HL-60 (cell line): ENCODE data around the gene RASL10A.

Experiments
- DNase-seq, 2 experiments: peaks; one replicate each; pipeline ENCODE4 v3.0.0-alpha.2; 2010 to 2020; ENCODE audit warnings: low read depth in 1 of 2, low spot score in 1 of 2
- H3K27ac ChIP-seq: fragments of 250-450 bp; sonication (Bioruptor Pico); replicated peaks from 2 replicates; pipeline ENCODE4 v1.5.1; 2020; ENCODE audit warnings: mild to moderate bottlenecking, moderate library complexity
- H3K27me3 ChIP-seq: fragments of 250-450 bp; sonication (Bioruptor Pico); 2 replicates; pipeline ENCODE4 v1.5.1; 2021; ENCODE audit warnings: mild to moderate bottlenecking, moderate library complexity; ENCODE audit not compliant: insufficient read depth, poor library complexity, severe bottlenecking
- H3K4me3 ChIP-seq: replicated peaks from 2 replicates; pipeline ENCODE4 v1.5.1; 2011; ENCODE audit warnings: mild to moderate bottlenecking, control low read depth, low read length; ENCODE audit not compliant: insufficient read depth
- CTCF ChIP-seq: IDR thresholded peaks from one replicate; pipeline ENCODE4 v1.5.1; 2011; ENCODE audit warnings: low read length, control low read depth, inconsistent platforms; ENCODE audit not compliant: insufficient read depth
- GABPA ChIP-seq: IDR thresholded peaks from 2 replicates; pipeline ENCODE4 v1.6.1; 2012; ENCODE audit warnings: low read depth
- POLR2AphosphoS5 ChIP-seq: IDR thresholded peaks from 2 replicates; pipeline ENCODE4 v1.6.1; 2012; ENCODE audit warnings: low read depth
- SPI1 ChIP-seq: IDR thresholded peaks from 2 replicates; pipeline ENCODE4 v1.6.1; 2012; ENCODE audit warnings: low read depth, mild to moderate bottlenecking, borderline replicate concordance
- TF ChIP-seq, protein P1 (sequence below): IDR thresholded peaks from 2 replicates; pipeline ENCODE4 v1.6.1; 2012; ENCODE audit warnings: low read depth; ENCODE audit not compliant: insufficient replicate concordance

The RASL10A gene

GRCh38 chr22:29306175-29306834, 9.2 kb downstream of the RASL10A start, which contains the start of gene GAS2L1:
Gene GAS2L1, plus strand, starts transcription at chr22:29306650. Its CDS starts 1,456 bp downstream, at chr22:29308106.
- Histone ChIP-seq H3K27me3 (peaks cover 15% of the 10 kb centered on the region), H3K27ac (no peak within 1 kb of the TSS), H3K4me3 (peak within 1 kb of the TSS; percentile 46)
- TF ChIP-seq SPI1 (no peak), CTCF (no peak), POLR2AphosphoS5 (no peak), GABPA (no peak)
- TF ChIP-seq, protein P1, sequence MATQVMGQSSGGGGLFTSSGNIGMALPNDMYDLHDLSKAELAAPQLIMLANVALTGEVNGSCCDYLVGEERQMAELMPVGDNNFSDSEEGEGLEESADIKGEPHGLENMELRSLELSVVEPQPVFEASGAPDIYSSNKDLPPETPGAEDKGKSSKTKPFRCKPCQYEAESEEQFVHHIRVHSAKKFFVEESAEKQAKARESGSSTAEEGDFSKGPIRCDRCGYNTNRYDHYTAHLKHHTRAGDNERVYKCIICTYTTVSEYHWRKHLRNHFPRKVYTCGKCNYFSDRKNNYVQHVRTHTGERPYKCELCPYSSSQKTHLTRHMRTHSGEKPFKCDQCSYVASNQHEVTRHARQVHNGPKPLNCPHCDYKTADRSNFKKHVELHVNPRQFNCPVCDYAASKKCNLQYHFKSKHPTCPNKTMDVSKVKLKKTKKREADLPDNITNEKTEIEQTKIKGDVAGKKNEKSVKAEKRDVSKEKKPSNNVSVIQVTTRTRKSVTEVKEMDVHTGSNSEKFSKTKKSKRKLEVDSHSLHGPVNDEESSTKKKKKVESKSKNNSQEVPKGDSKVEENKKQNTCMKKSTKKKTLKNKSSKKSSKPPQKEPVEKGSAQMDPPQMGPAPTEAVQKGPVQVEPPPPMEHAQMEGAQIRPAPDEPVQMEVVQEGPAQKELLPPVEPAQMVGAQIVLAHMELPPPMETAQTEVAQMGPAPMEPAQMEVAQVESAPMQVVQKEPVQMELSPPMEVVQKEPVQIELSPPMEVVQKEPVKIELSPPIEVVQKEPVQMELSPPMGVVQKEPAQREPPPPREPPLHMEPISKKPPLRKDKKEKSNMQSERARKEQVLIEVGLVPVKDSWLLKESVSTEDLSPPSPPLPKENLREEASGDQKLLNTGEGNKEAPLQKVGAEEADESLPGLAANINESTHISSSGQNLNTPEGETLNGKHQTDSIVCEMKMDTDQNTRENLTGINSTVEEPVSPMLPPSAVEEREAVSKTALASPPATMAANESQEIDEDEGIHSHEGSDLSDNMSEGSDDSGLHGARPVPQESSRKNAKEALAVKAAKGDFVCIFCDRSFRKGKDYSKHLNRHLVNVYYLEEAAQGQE, result no peak
- peak in 1 of 2 experiments; percentile 50 for DNase-seq

DNA sequence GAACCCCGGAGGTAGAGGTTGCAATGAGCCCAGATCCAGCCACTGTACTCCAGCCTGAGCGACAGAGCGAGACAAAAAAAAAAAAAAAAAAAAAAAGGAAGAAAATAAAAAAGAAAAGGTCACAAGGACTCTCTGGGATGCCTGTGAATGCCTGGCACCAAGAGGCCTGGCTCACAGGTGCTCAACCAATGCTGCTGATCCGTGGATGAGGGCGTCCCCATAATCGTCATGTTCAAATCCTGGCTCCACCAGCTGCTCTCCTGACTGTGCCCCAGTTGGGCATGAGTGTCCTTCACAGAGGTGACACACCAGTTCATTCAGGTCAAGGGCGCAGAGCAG, 9.7 kb downstream of the RASL10A start:
- H3K4me3 ChIP-seq, result no peak overlapping the region

DNA sequence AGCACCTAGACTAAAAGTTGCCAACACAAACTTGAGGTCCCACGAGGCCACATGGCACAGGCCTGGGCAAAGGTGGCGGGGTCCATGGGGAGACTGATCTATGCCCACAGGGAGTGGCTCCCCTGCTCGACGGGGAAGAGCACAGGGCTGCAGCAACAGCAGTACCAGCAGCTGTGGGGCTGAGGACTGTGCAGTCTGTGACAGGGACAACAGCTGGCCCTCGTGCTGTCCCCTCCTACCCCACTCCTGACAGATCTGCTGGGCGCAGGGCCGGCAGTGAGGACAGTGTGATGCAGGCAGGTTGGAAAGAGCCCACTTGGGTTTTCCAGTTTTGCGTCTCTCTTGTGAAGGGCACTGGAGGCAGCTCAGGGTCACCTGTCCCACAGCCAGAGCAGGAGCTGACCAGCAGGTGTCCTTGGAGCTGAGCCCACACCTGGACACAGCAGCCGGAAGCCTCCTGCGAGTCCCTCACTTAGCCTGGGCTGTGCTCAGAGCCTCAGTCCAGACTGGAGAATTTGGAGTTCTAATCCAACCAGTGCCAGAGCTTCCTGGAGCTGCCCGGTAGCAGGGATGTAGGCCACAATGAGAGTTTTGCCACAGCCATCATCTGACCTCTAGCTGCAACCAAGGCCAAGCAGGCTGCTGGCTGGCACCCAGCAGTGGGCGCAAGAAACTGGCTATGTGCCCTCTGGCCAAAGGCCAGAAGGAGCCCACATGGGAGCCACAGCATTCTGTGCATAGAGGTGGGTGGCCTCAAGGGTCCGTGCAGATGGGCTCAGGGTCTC, 12.6 kb downstream of the RASL10A start:
- no peak for DNase-seq
- no peak overlapping the region for H3K27ac ChIP-seq
- TF ChIP-seq POLR2AphosphoS5, result no peak
- no peak for TF ChIP-seq CTCF
- TF ChIP-seq, protein P1, result no peak
- no peak for TF ChIP-seq SPI1
- no peak for TF ChIP-seq GABPA
- no peak overlapping the region for H3K4me3 ChIP-seq
- peaks cover 13% of the 10 kb centered on the region for H3K27me3 ChIP-seq

More for the DNA sequence above, 9.7 kb downstream of the RASL10A start:
- peaks cover 15% of the 10 kb centered on the region for H3K27me3 ChIP-seq
- no peak for DNase-seq
- TF ChIP-seq GABPA (no peak), POLR2AphosphoS5 (no peak), CTCF (no peak), SPI1 (no peak)
- TF ChIP-seq, protein P1, result no peak
- H3K27ac ChIP-seq, result no peak overlapping the region
